22Rv1 (cell line): ENCODE measurements around the gene HMSD.
"Not testable (repeated sequence)": the region's sequence is repeated elsewhere in the genome, so short reads cannot be mapped to it uniquely, and the experiment has no call there.

Source experiments
- H3K27ac ChIP-seq: fragments of 450-650 bp; 2 replicates; pipeline ENCODE4 v1.5.1; 2017
- CTCF ChIP-seq: fragments of 450-650 bp; IDR thresholded peaks from 2 replicates; pipeline ENCODE4 v1.5.1; 2017; ENCODE audit warnings: mild to moderate bottlenecking
- ZFX ChIP-seq: fragments of 450-650 bp; IDR thresholded peaks from 2 replicates; pipeline ENCODE4 v1.6.1; 2017; ENCODE audit warnings: antibody characterized with exemption, borderline replicate concordance

The HMSD gene

GRCh38 chr18:63936156-63936931, 12.8 kb upstream of the HMSD start:
- H3K27ac ChIP-seq: no peak overlapping the region
- TF ChIP-seq ZFX (no peak), CTCF (peak; percentile 94)

GRCh38 chr18:63936932-63937393, 12.1 kb upstream of the HMSD start:
- TF ChIP-seq CTCF (no peak), ZFX (no peak)
- no peak overlapping the region for H3K27ac ChIP-seq

DNA sequence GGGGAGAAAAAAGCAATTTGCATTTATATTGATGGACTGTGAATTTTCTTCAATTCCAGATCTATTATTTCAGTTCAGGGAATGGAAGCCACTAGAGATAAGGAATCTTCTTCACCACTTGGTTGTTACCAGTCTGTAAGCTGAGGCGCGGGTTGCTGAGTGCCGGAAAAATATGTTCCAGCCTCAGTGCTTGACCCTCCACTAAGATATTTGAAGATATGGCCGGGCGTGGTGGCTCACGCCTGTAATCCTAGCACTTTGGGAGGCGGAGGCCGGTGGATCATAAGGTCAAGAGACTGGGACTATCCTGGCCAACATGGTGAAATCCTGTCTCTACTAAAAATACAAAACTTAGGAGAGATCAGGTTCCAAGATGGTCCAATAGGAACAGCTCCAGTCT, 9.1 kb upstream of the HMSD start:
- TF ChIP-seq ZFX (no peak), CTCF (no peak)
- H3K27ac ChIP-seq: no peak overlapping the region

GRCh38 chr18:63940543-63941050, 8.5 kb upstream of the HMSD start:
- not testable (repeated sequence) for H3K27ac ChIP-seq

DNA sequence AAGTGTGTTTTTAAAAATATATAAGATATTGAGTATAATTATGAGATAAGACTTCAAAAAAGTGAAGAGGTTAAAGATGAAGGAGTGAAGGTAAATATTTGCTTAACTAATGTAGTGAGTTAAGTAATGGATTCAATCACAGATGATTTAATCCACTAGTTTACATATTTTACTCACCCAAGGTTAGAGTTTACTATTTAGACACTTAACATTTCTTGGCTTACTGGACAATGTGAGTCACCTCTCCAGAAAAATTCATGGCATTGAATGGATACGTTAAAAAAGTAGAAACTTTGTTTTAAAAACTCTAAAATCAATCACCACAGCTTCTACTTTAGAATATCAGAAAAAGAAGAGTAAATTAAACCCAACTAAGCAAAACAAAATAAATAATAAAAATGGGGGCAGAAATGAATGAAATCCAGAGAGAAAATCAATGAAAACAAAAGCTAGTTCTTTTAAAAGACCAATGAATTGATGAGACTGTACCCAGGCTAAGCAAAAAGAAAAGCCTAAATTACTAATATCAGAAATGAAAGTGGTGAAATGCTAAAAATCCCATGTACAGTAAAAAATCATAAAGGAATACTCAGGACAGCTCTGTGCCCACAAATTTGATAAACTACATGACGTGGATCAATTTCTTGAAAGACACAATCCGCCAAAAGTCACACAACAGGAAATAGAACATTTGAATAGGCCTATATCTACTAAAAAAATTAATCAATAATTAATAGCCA, 1.9 kb upstream of the HMSD start:
- TF ChIP-seq ZFX (no peak), CTCF (no peak)
- H3K27ac ChIP-seq: no peak overlapping the region

- TF ChIP-seq ZFX (no peak), CTCF (no peak)
- H3K27ac ChIP-seq: no peak overlapping the region
These were observed 2.2 kb downstream of the HMSD start for GRCh38 chr18:63951302-63951705.

DNA sequence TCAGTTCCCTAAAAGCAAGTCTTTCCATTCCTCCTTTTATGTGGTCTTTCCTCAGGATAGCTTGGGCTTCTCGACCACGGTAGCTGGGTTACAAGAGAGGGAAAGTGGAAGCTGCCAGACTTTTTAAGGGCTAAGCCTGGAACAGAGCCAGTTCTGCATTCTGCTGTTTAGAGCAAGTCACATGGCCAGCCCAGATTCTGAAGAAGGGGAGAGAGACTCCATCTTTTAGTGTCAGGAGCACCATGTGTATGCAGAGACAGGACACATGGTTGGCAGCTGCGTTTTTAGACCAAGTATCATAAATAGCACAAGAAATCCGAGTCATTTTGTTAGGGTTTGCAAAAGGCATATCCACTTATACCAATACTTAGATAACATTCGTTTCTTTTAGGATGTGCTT, 4.7 kb downstream of the HMSD start:
- TF ChIP-seq ZFX: no peak
- TF ChIP-seq CTCF: no peak
- no peak overlapping the region for H3K27ac ChIP-seq
